Measurements from ENCODE around the gene SDE2.
"Not testable (repeated sequence)": the region's sequence is repeated elsewhere in the genome, so short reads cannot be mapped to it uniquely, and the experiment has no call there.

SDE2 gene

DNA sequence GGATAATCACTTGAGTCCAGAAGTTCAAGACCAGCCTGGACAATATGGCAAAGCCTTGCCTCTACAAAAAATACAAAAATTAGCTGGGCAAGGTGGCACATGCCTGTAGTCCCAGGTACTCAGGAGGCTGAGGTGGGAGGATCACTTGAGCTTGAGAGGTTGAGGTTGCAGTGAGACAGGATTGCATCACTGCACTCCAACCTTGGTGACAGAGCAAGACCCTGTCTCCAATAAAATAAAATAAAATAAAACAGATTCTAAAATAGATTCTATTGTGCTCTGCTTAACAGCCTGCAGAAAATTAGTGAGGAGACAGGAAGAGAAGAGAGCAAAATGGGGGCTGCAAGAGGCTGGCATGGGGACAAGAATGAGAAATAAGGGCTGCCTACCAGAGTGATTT is 7.5 kb upstream of the SDE2 start:
- DNase-seq (ENCODE audit: low read depth): no peak

GRCh38 chr1:226004396-226004795 is 5.3 kb upstream of the SDE2 start:
- no peak for DNase-seq (ENCODE audit: low read depth)

DNA sequence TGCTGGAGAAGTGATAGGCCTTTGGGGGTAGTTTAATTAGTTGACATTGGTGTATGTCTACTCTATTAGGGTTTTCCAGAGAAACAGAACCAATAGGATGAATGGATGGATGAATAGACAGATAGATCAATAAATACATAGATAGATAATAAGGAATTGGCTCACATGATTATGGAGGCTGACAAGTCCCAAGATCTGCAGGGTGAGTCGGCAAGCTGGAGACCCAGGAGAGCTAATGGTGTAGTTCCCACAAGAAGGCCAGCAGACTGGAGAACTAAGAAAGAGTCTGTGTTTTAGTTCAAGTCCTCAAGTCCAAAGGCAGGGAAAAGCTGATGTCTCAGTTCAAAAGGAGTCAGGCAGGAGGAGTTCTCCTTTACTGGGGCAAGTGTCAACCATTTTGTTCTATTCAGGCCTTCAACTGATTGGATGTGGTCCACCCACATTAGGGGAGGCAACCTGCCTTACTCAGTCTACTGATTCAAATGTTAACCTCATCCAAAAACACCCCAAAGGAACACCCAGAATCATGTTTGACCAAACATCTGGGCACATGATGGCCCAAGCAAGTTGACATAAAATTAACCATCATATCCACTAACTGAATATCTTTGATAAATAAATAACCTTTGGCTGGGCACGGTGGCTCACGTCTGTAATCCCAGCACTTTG is 4.5 kb upstream of the SDE2 start:
- DNase-seq (ENCODE audit: low read depth): no peak

- DNase-seq (ENCODE audit: low read depth): no peak
These were observed 3.7 kb upstream of the SDE2 start for GRCh38 chr1:226002667-226003501.

GRCh38 chr1:226001963-226002666 is 3.0 kb upstream of the SDE2 start:
- DNase-seq (ENCODE audit: low read depth): peak; percentile 61

DNA sequence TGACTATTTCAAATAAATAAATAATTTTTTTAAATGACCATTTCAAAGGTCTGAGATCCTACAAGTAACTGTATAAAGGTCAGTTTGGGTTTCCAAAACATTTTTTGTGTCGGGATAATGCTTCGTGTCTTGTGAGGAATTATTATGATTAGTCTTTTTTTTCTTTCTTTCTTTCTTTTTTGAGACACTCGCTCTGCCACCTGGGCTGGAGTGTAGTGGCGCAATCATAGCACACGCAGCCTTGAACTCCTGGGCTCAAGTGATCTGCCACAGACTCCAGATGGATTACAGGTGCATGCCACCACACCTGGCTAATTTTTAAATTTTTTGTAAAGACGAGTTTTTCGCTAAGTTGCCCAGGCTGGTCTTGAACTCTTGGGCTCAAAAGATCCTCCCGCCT is 1.9 kb upstream of the SDE2 start:
- no peak for DNase-seq (ENCODE audit: low read depth)

GRCh38 chr1:226000493-226001081 is 1.4 kb upstream of the SDE2 start:
- DNase-seq (ENCODE audit: low read depth): not testable (repeated sequence)

- peak; percentile 27 for DNase-seq (ENCODE audit: low read depth)
These were observed 782 bp upstream of the SDE2 start for GRCh38 chr1:225999912-226000337.

- DNase-seq (ENCODE audit: low read depth): no peak
These were observed 450 bp downstream of the SDE2 start for GRCh38 chr1:225998560-225999226.

DNA sequence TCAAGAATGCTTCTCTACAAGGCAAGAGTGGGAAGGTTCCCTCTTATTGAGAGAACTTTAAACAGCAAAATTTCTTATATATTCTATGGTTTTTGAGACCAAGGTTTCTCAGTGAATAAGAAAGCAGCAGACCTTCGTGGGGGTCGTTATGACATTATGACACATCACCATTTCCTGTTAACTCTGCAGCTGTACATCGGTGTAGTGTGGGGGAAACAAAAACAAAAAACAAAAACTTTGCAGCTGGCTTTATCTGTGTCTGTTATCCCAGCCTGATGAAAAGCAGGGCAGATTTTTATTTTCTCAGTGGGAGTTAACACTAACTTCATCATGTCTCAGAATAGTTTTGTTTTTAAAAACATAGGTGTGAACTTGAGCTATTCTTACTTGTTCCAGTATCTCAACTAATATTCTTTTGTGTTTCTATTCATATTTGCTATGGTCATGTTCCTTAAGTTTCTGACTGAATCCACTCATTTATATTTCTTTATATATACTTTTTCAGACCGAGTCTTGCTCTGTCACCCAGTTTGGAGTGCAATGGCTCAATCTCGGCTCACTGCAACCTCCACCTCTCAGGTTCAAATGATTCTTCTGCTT is 2.1 kb downstream of the SDE2 start:
- no peak for DNase-seq (ENCODE audit: low read depth)

DNA sequence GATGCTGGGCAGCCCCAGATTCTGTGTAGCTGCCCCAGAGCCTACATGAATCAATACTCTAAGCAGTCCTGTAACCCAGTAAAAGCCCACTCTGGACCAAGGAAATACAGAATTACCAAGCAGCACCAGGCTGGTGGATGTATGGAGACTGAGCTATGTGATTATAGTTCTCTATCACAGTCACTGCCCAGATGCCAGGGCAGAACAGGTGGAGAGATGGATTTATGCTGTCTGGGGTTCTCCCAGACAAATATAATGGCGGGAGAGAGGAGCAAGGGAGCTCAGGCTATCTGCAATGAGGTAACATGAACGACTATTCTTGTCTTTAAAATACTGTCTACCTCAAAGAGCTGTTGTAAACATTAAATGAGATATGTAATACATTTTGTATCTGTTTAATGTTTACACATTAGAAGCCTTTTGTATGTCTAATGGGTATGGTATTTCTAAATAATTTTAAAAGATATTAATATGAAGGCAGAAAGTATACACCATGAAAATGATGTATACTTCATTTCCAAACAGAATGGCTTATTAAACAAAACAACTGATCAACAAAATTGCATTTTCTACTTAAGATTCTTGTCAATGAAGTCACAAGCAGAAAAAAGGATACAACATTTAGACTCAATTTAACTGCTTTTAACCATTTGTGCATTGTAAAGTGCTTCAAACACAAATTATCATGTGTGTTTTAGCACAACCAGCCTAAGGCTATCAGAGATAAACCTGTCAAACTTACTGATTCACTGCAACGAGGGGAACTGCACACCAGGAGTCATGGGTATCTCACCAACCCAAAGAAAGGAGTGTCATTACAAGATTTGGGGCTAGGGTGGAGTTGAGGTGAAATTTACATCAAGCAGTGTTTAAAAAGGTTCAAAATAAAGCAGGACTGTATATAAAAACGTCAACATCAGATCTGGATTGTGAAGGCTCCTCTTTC is 3.0 kb downstream of the SDE2 start:
- no peak for DNase-seq (ENCODE audit: low read depth)

- no peak for DNase-seq (ENCODE audit: low read depth)
These were observed 8.3 kb downstream of the SDE2 start for GRCh38 chr1:225990705-225991464.

- DNase-seq (ENCODE audit: low read depth): no peak
These were observed 11.4 kb downstream of the SDE2 start for GRCh38 chr1:225987491-225988316.

DNA sequence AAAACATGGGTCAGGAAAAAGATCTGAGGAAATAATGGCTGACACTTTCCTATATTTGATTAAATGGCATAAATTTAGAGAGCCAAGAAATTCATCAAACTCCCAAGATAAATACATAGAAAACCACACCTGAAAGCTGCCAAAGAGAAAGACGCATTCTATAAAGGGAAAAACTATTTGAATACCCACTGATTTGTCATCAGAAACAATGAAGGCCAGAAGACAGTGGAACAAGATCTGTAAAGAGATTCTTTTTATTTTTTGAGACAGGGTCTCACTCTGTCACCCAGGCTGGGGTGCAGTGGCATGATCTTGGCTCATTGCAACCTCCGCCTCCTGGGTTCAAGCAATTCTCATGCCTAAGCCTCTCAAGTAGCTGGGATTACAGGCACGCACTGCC is 17.4 kb downstream of the SDE2 start:
- no peak for DNase-seq (ENCODE audit: low read depth)

- no peak for DNase-seq (ENCODE audit: low read depth)
These were observed 18.9 kb downstream of the SDE2 start for GRCh38 chr1:225980005-225980836.

DNA sequence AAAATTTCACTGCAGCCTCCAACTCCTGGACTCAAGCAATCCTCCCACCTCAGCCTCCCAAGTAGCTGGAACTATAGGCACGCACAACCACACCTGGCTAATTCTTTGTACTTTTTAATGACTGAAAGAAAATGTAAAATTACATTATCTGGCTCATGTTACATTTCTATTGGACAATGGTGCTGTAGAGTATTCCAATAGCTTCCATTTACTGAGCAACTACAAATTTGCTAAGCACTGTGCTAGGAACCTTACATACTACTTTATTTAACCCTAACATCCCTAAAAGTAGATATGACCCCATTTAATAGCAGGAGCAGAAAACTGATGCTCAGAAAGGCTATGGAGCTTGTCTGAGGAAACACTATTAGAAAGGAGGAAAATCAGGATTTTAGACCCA is 19.7 kb downstream of the SDE2 start:
- no peak for DNase-seq (ENCODE audit: low read depth)

DNA sequence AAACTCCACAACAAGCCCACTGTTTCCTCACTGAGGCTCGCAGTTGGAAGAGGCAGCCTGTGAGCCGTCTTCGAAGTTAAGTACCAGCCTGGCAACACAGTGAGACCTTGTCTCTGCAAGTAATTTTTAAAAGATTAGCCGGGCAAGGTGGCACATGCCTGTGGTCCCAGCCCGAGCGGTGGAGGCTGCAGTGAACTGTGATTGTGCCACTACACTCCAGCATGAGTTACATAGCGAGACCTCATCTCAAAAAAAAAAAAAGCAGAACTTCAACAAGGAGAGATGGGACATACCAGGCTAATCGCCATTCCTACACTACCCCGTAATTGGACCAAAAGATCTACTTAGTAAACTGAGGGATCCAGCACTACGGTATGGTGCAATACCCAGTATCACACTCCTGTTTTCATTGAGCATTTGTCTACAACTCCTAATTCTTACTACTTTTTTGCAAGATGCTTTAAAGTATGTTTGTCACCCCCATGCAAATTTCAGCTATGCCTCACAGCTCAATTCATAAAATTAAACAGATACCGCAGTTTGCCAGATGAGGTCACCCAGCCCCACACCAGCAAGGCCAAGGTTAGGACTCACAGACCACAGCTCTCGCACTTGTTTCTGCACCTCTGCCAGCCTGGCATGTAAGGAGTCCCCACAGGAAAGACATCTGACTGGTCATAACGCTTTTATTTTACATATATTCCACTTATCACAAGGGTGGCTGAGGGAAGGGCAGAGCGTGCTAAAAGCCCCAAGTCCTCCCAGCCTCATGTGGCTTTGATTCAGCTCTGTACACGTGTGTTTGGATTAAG is 21.0 kb downstream of the SDE2 start:
- DNase-seq (ENCODE audit: low read depth): no peak
